Right lobe of liver (tissue), 4 donors: ENCODE data around the gene MUSK.

ENCODE experiments used
- POLR2A ChIP-seq: fragments of 450-650 bp; IDR thresholded peaks from one replicate; pipeline ENCODE4 v1.6.1; 2017; ENCODE audit warnings: antibody characterized with exemption, mild to moderate bottlenecking
- TF ChIP-seq, protein P1 (sequence below), 4 donors: fragments of 200-600 bp in 3 of 4; fragments of 450-650 bp in 1 of 4; IDR thresholded peaks; one replicate each; pipeline versions ENCODE4 v1.5.1 to v1.8.0; 2016 to 2022; ENCODE audit warnings: antibody characterized with exemption in 4 of 4, mild to moderate bottlenecking in 2 of 4
- donor health status: DM: no; HTN: no; CAD: no.
- donor health status: DM: no; HTN: no; CAD: no.
- donor health status: DM: no; HTN: yes; CAD: no.

DNA sequence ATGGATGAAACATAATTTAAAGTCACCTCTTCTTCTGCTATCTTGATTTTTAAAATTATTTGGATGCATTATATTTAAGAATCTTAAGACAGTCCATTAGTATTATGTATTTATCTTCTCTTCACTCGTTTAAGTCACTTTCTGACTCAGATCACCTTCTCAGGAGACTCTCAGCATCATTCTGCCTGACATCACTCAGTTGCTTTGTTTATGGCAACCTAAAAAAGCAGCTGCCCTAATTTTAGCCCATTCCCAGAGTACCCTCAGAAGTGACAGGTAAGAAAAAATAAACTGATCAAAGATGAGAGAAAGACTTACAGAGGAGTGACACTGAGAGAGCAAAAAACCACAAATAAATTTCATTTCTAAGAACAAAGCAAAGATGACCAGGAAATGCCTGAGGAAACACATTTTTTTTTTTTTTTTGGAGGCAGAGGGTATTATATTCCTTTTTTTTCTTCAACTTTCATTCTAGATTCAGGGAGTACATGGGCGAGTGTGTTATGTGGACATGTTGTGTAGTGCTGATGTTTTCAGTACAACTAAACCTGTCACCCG, 140.5 kb downstream of the MUSK start:
- TF ChIP-seq, protein P1, sequence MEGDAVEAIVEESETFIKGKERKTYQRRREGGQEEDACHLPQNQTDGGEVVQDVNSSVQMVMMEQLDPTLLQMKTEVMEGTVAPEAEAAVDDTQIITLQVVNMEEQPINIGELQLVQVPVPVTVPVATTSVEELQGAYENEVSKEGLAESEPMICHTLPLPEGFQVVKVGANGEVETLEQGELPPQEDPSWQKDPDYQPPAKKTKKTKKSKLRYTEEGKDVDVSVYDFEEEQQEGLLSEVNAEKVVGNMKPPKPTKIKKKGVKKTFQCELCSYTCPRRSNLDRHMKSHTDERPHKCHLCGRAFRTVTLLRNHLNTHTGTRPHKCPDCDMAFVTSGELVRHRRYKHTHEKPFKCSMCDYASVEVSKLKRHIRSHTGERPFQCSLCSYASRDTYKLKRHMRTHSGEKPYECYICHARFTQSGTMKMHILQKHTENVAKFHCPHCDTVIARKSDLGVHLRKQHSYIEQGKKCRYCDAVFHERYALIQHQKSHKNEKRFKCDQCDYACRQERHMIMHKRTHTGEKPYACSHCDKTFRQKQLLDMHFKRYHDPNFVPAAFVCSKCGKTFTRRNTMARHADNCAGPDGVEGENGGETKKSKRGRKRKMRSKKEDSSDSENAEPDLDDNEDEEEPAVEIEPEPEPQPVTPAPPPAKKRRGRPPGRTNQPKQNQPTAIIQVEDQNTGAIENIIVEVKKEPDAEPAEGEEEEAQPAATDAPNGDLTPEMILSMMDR (IDR thresholded peaks at IDR 0.05) = no peak
- TF ChIP-seq POLR2A = no peak
